CD14-positive monocyte (primary cell): ENCODE measurements around the gene SPAG7. TPM values are rescaled to one million over a fixed set of nuclear protein-coding genes. Genes with fewer than 3 reads are reported as not detected.

Source experiments
- DNase-seq, 3 donors: peaks; one replicate each; pipeline ENCODE4 v3.0.0-alpha.2; 2011 to 2022
- H2AFZ ChIP-seq: 2 replicates; pipeline ENCODE4 v1.6.0; 2012; ENCODE audit warnings: mild to moderate bottlenecking, low read depth, low read length, inconsistent platforms; ENCODE audit not compliant: insufficient read depth, poor library complexity, severe bottlenecking
- H3K27ac ChIP-seq, 2 donors: 1 replicate in 1 of 2; 2 replicates in 1 of 2; pipeline ENCODE4 v1.5.1; 2012 to 2013; ENCODE audit warnings: low read length in 2 of 2, control low read depth in 1 of 2, inconsistent platforms in 1 of 2, low read depth in 1 of 2, mild to moderate bottlenecking in 1 of 2
- H3K27me3 ChIP-seq, 2 donors: one replicate each; pipeline versions ENCODE4 v1.6.0 to v1.6.1; 2011 to 2013; ENCODE audit warnings: low read length in 2 of 2; ENCODE audit not compliant: control insufficient read depth in 2 of 2, insufficient read depth in 2 of 2
- H3K36me3 ChIP-seq, 2 donors: replicated peaks in 1 of 2; 1 replicate in 1 of 2; 2 replicates in 1 of 2; pipeline versions ENCODE4 v1.5.1 to v1.6.1; 2012 to 2013; ENCODE audit warnings: low read length in 2 of 2, control low read depth in 1 of 2, inconsistent platforms in 1 of 2, mild to moderate bottlenecking in 1 of 2; ENCODE audit not compliant: insufficient read depth in 2 of 2, control insufficient read depth in 1 of 2
- H3K4me1 ChIP-seq, 2 donors: 1 replicate in 1 of 2; 2 replicates in 1 of 2; pipeline versions ENCODE4 v1.5.1 to v1.6.1; 2012 to 2013; ENCODE audit warnings: low read length in 2 of 2, control low read depth in 1 of 2, inconsistent platforms in 1 of 2, mild to moderate bottlenecking in 1 of 2, moderate library complexity in 1 of 2; ENCODE audit not compliant: insufficient read depth in 2 of 2, control insufficient read depth in 1 of 2
- H3K4me2 ChIP-seq: replicated peaks from 2 replicates; pipeline ENCODE3; 2012; ENCODE audit warnings: low read length, moderate library complexity, mild to moderate bottlenecking; ENCODE audit not compliant: poor library complexity, severe bottlenecking; ENCODE audit errors: extremely low read depth
- H3K4me3 ChIP-seq, 3 experiments: fragments of 200-600 bp in 1 of 3; sonication (generic) in 1 of 3; replicated peaks in 1 of 3; 1 replicate in 2 of 3; 2 replicates in 1 of 3; pipeline ENCODE4 v1.5.1; 2011 to 2013; ENCODE audit warnings: low read length in 3 of 3, mild to moderate bottlenecking in 3 of 3, control low read depth in 2 of 3, low read depth in 2 of 3, inconsistent platforms in 1 of 3, moderate library complexity in 1 of 3
- H3K79me2 ChIP-seq: 2 replicates; pipeline ENCODE4 v1.6.0; 2012; ENCODE audit warnings: mild to moderate bottlenecking, control low read depth, inconsistent platforms, low read length, moderate library complexity; ENCODE audit not compliant: insufficient read depth
- H3K9ac ChIP-seq: 2 replicates; pipeline ENCODE4 v1.6.0; 2017; ENCODE audit warnings: low read length, mild to moderate bottlenecking; ENCODE audit not compliant: insufficient read depth, poor library complexity, severe bottlenecking
- H3K9me3 ChIP-seq, 2 donors: replicated peaks in 1 of 2; 1 replicate in 1 of 2; 2 replicates in 1 of 2; pipeline versions ENCODE4 v1.5.1 to v1.6.1; 2012 to 2013; ENCODE audit warnings: low read length in 2 of 2, control low read depth in 1 of 2; ENCODE audit not compliant: control insufficient read depth in 1 of 2, insufficient read depth in 1 of 2
- H4K20me1 ChIP-seq: 2 replicates; pipeline ENCODE4 v1.6.0; 2012; ENCODE audit warnings: mild to moderate bottlenecking, low read length, control low read depth, moderate library complexity; ENCODE audit not compliant: insufficient read depth
- H3K27ac Mint-ChIP-seq, 7 donors: one replicate each; pipeline ENCODE4 v1.8.0; 2020; ENCODE audit warnings: mild to moderate bottlenecking in 7 of 7, mixed read lengths in 7 of 7, moderate library complexity in 6 of 7, inconsistent platforms in 2 of 7
- H3K27me3 Mint-ChIP-seq, 3 donors: one replicate each; pipeline ENCODE4 v1.8.0; 2021 to 2022; ENCODE audit warnings: low read depth in 3 of 3, mild to moderate bottlenecking in 3 of 3, mixed read lengths in 3 of 3, moderate library complexity in 3 of 3, inconsistent platforms in 1 of 3
- H3K36me3 Mint-ChIP-seq, 2 donors: one replicate each; pipeline ENCODE4 v1.8.0; 2020; ENCODE audit warnings: mixed read lengths in 2 of 2, inconsistent platforms in 1 of 2, mild to moderate bottlenecking in 1 of 2
- H3K4me1 Mint-ChIP-seq: one replicate; pipeline ENCODE4 v1.8.0; 2020; ENCODE audit warnings: mild to moderate bottlenecking, mixed read lengths
- H3K4me3 Mint-ChIP-seq, 2 donors: one replicate each; pipeline ENCODE4 v1.8.0; 2020; ENCODE audit warnings: mild to moderate bottlenecking in 2 of 2, mixed read lengths in 2 of 2, moderate library complexity in 1 of 2
- H3K9me3 Mint-ChIP-seq, 7 donors: one replicate each; pipeline ENCODE4 v1.8.0; 2020 to 2022; ENCODE audit warnings: mixed read lengths in 7 of 7, mild to moderate bottlenecking in 6 of 7, moderate library complexity in 6 of 7, inconsistent platforms in 2 of 7
- CTCF ChIP-seq: fragments of 200-600 bp; IDR thresholded peaks from one replicate; pipeline ENCODE4 v1.8.0; 2022; ENCODE audit warnings: antibody characterized with exemption, mild to moderate bottlenecking
- WGBS: methylation state at CpG from one replicate; pipeline ENCODE4 v1.1.5; 2013; ENCODE audit warnings: missing lambda C conversion rate; ENCODE audit not compliant: insufficient coverage; 5-methylcytosine and 5-hydroxymethylcytosine counted together
- intact Hi-C, 2 donors: fragments of 100-400 bp; cut with micrococcal nuclease; formaldehyde crosslinking; loops; one replicate each; pipeline versions ENCODE4 v1.15.0 to v1.15.1; 2023
- polyA plus RNA-seq, 3 donors: library from polyadenylated mRNA; depleted of rRNA in 1 of 3; unstranded in 2 of 3; stranded (reverse) in 1 of 3; fragments of 300-500 nt in 2 of 3; fragments of >200 nt in 1 of 3; fragmentation: Illumina TruSeq in 2 of 3; gene quantifications; 1 replicate in 2 of 3; 2 replicates in 1 of 3; pipeline ENCODE4 v1.2.3, GENCODE V29; 2012 to 2021

The SPAG7 gene
- polyA plus RNA-seq, 3 donors, result 75.6 to 96.7 (median 85.1) TPM

- Histone ChIP-seq H3K4me1 (peaks cover 74 to 82% of the 10 kb centered on the region in 2 donors), H3K27ac (peak overlapping the region; percentile 85 to 94), H3K4me2 (peak overlapping the region; percentile 98), H3K4me3 (peak overlapping the region in 1 of 3 experiments; percentile 94), H3K27me3 (no peaks in the 10 kb centered on the region), H3K36me3 (peaks cover 37 to 49% of the 10 kb centered on the region in 2 donors), H3K9me3 (no peaks in the 10 kb centered on the region), H3K9ac (no peak overlapping the region), H3K79me2 (peaks cover 94% of the 10 kb centered on the region), H4K20me1 (peaks cover 77% of the 10 kb centered on the region), H2AFZ (no peak overlapping the region)
- no peak for TF ChIP-seq CTCF
- WGBS, result 97% methylated on average over 3 of the region's 13 CpGs
- DNase-seq, result no peak
- intact Hi-C loops, result no loop called here
- Mint-ChIP-seq H3K27me3 (peaks cover 0 to 5% (median 0%) of the 10 kb centered on the region in 3 donors), H3K9me3 (no peaks in the 10 kb centered on the region), H3K4me1 (peaks cover 74% of the 10 kb centered on the region), H3K4me3 (no peak overlapping the region), H3K36me3 (peaks cover 52 to 59% of the 10 kb centered on the region in 2 donors), H3K27ac (peak overlapping the region; percentile 63 to 99 (median 97))
Measured at GRCh38 chr17:4942760-4943508, 24.7 kb downstream of the SPAG7 start.

GRCh38 chr17:4941319-4941610, 26.4 kb downstream of the SPAG7 start:
- WGBS, result 39% methylated on average over 3 of the region's 4 CpGs
- Histone ChIP-seq H3K79me2 (peaks cover 84% of the 10 kb centered on the region), H3K9ac (peak overlapping the region; percentile 89), H3K27me3 (no peaks in the 10 kb centered on the region), H4K20me1 (peaks cover 73% of the 10 kb centered on the region), H3K4me1 (peaks cover 68 to 74% of the 10 kb centered on the region in 2 donors), H3K9me3 (no peaks in the 10 kb centered on the region), H3K4me3 (peak overlapping the region; percentile 76 to 94 (median 78)), H2AFZ (no peak overlapping the region), H3K27ac (peak overlapping the region in 1 of 2 donors; percentile 94), H3K4me2 (peak overlapping the region; percentile 89), H3K36me3 (peaks cover 46 to 60% of the 10 kb centered on the region in 2 donors)
- TF ChIP-seq CTCF, result no peak
- Mint-ChIP-seq H3K4me1 (peaks cover 71% of the 10 kb centered on the region), H3K36me3 (peaks cover 60 to 66% of the 10 kb centered on the region in 2 donors), H3K9me3 (no peaks in the 10 kb centered on the region), H3K27ac (peak overlapping the region; percentile 95 to 98 (median 97)), H3K27me3 (peaks cover 0 to 4% (median 0%) of the 10 kb centered on the region in 3 donors), H3K4me3 (peak overlapping the region; percentile 90 to 96)
- no peak for DNase-seq
- intact Hi-C loops, result loop anchor here in 1 of 2 donors (2.0 kb wide), 1 partner anchor 26 kb away; the partner anchor contains the start of gene SPAG7
